H9 (cell line): ENCODE measurements around the gene FPR1. TPM values are rescaled to one million over a fixed set of nuclear protein-coding genes. Genes with fewer than 3 reads are reported as not detected.

Experiments used
- DNase-seq: peaks from one replicate; pipeline ENCODE4 v3.0.0-alpha.2; 2017
- H2AFZ ChIP-seq: one replicate; pipeline ENCODE4 v1.6.1; 2013; ENCODE audit warnings: mild to moderate bottlenecking, low read length, control low read depth, moderate library complexity
- H2AK5ac ChIP-seq: 2 replicates; pipeline ENCODE4 v1.6.1; 2013; ENCODE audit warnings: low read length, control low read depth, mixed read lengths; ENCODE audit not compliant: insufficient read length
- H2BK120ac ChIP-seq: one replicate; pipeline ENCODE4 v1.6.1; 2013; ENCODE audit warnings: low read depth, mild to moderate bottlenecking, low read length, control low read depth, inconsistent platforms; ENCODE audit not compliant: poor library complexity, severe bottlenecking
- H2BK12ac ChIP-seq: 2 replicates; pipeline ENCODE4 v1.6.1; 2013; ENCODE audit warnings: low read length, control low read depth, mixed read lengths, low read depth; ENCODE audit not compliant: insufficient read length
- H2BK15ac ChIP-seq: 2 replicates; pipeline ENCODE4 v1.6.1; 2013; ENCODE audit warnings: low read depth, low read length, control low read depth
- H2BK20ac ChIP-seq: one replicate; pipeline ENCODE4 v1.6.1; 2013; ENCODE audit warnings: low read depth, mild to moderate bottlenecking, low read length, control low read depth, inconsistent platforms; ENCODE audit not compliant: poor library complexity, severe bottlenecking
- H2BK5ac ChIP-seq: 2 replicates; pipeline ENCODE4 v1.6.1; 2013; ENCODE audit warnings: low read length, control low read depth, mixed read lengths; ENCODE audit not compliant: insufficient read length
- H3K14ac ChIP-seq: 2 replicates; pipeline ENCODE4 v1.6.1; 2013; ENCODE audit warnings: low read length, control low read depth; ENCODE audit not compliant: insufficient read depth
- H3K18ac ChIP-seq: 2 replicates; pipeline ENCODE4 v1.6.1; 2013; ENCODE audit warnings: low read depth, mild to moderate bottlenecking, mixed read lengths, low read length, control low read depth; ENCODE audit not compliant: insufficient read length
- H3K23ac ChIP-seq: 2 replicates; pipeline ENCODE4 v1.6.1; 2013; ENCODE audit warnings: low read length, control low read depth, mixed read lengths, low read depth; ENCODE audit not compliant: insufficient read length
- H3K23me2 ChIP-seq: 2 replicates; pipeline ENCODE4 v1.6.1; 2013; ENCODE audit warnings: low read depth, mild to moderate bottlenecking, mixed read lengths, low read length, control low read depth; ENCODE audit not compliant: insufficient read length, poor library complexity, severe bottlenecking
- H3K27ac ChIP-seq: 2 replicates; pipeline ENCODE4 v1.5.1; 2013; ENCODE audit warnings: low read length, control low read depth, mixed read lengths, low read depth; ENCODE audit not compliant: insufficient read length
- H3K27me3 ChIP-seq: 2 replicates; pipeline ENCODE4 v1.6.1; 2013; ENCODE audit warnings: low read length, control low read depth, inconsistent platforms; ENCODE audit not compliant: insufficient read depth
- H3K4ac ChIP-seq: 2 replicates; pipeline ENCODE4 v1.6.1; 2013; ENCODE audit warnings: low read depth, mild to moderate bottlenecking, control low read depth, inconsistent platforms, low read length, moderate library complexity
- H3K4me1 ChIP-seq: 2 replicates; pipeline ENCODE4 v1.6.1; 2013; ENCODE audit warnings: low read length, control low read depth, inconsistent platforms; ENCODE audit not compliant: insufficient read depth
- H3K4me2 ChIP-seq: 2 replicates; pipeline ENCODE4 v1.6.1; 2013; ENCODE audit warnings: low read length, control low read depth, mixed read lengths; ENCODE audit not compliant: insufficient read length, insufficient read depth
- H3K56ac ChIP-seq: 2 replicates; pipeline ENCODE4 v1.6.1; 2013; ENCODE audit warnings: low read depth, mild to moderate bottlenecking, mixed read lengths, low read length, control low read depth; ENCODE audit not compliant: insufficient read length
- H3K79me1 ChIP-seq: 2 replicates; pipeline ENCODE4 v1.6.1; 2013; ENCODE audit warnings: low read depth, mild to moderate bottlenecking, moderate library complexity, low read length, control low read depth, inconsistent platforms; ENCODE audit not compliant: insufficient read depth, poor library complexity, severe bottlenecking
- H3K79me2 ChIP-seq: 2 replicates; pipeline ENCODE4 v1.6.1; 2013; ENCODE audit warnings: low read length, control low read depth, inconsistent platforms; ENCODE audit not compliant: insufficient read depth
- H3K9ac ChIP-seq: 2 replicates; pipeline ENCODE4 v1.6.1; 2013; ENCODE audit warnings: low read length, control low read depth, mixed read lengths; ENCODE audit not compliant: insufficient read length; ENCODE audit errors: extremely low read depth
- H3K9me3 ChIP-seq: one replicate; pipeline ENCODE4 v1.6.1; 2013; ENCODE audit warnings: low read depth, low read length, inconsistent platforms; ENCODE audit not compliant: control insufficient read depth
- H3T11ph ChIP-seq: one replicate; pipeline ENCODE4 v1.6.1; 2013; ENCODE audit warnings: mild to moderate bottlenecking, low read length, control low read depth, inconsistent platforms
- H4K20me1 ChIP-seq: one replicate; pipeline ENCODE4 v1.6.1; 2013; ENCODE audit not compliant: control insufficient read depth, insufficient read length, insufficient read depth
- H4K5ac ChIP-seq: 2 replicates; pipeline ENCODE4 v1.6.1; 2013; ENCODE audit warnings: low read depth, mild to moderate bottlenecking, mixed read lengths, low read length, control low read depth; ENCODE audit not compliant: insufficient read length
- H4K8ac ChIP-seq: replicated peaks from 2 replicates; pipeline ENCODE4 v1.6.1; 2013; ENCODE audit warnings: low read length, control low read depth, mixed read lengths, low read depth; ENCODE audit not compliant: insufficient read length
- H4K91ac ChIP-seq: 2 replicates; pipeline ENCODE4 v1.6.1; 2013; ENCODE audit warnings: low read depth, mild to moderate bottlenecking, moderate library complexity, mixed read lengths, low read length, control low read depth; ENCODE audit not compliant: insufficient read length
- H3K27ac Mint-ChIP-seq, 3 experiments: 2 replicates in 2 of 3; 3 replicates in 1 of 3; pipeline ENCODE4 v1.8.0; 2020 to 2021; ENCODE audit warnings: mixed read lengths in 3 of 3, mild to moderate bottlenecking in 1 of 3, moderate library complexity in 1 of 3
- H3K27me3 Mint-ChIP-seq: 2 replicates; pipeline ENCODE4 v1.8.0; 2021; ENCODE audit warnings: low read depth, mild to moderate bottlenecking, moderate library complexity, mixed read lengths
- H3K36me3 Mint-ChIP-seq, 3 experiments: 2 replicates in 2 of 3; 3 replicates in 1 of 3; pipeline ENCODE4 v1.8.0; 2020 to 2021; ENCODE audit warnings: low read depth in 3 of 3, mixed read lengths in 3 of 3; ENCODE audit not compliant: insufficient read depth in 1 of 3
- H3K4me1 Mint-ChIP-seq, 2 experiments: 2 replicates each; pipeline ENCODE4 v1.8.0; 2020; ENCODE audit warnings: mixed read lengths in 2 of 2
- H3K4me3 Mint-ChIP-seq, 2 experiments: 2 replicates in 1 of 2; 3 replicates in 1 of 2; pipeline ENCODE4 v1.8.0; 2020 to 2021; ENCODE audit warnings: mild to moderate bottlenecking in 2 of 2, mixed read lengths in 2 of 2, moderate library complexity in 1 of 2
- H3K9me3 Mint-ChIP-seq, 2 experiments: 2 replicates in 1 of 2; 3 replicates in 1 of 2; pipeline ENCODE4 v1.8.0; 2020; ENCODE audit warnings: mild to moderate bottlenecking in 2 of 2, mixed read lengths in 2 of 2, moderate library complexity in 1 of 2
- CTCF ChIP-seq: fragments of 200-600 bp; sonication (generic); conservative IDR thresholded peaks from 3 replicates; pipeline ENCODE4 v1.8.0; 2021; ENCODE audit warnings: antibody characterized with exemption, mild to moderate bottlenecking
- WGBS: extraction: QIAGEN DNeasy Blood & Tissue Kit; methylation state at CpG from one replicate; pipeline ENCODE4 v1.1.7; 2013; ENCODE audit warnings: missing lambda C conversion rate, low lambda C conversion rate, mixed read lengths; ENCODE audit not compliant: insufficient read length; ENCODE audit errors: extremely low coverage; 5-methylcytosine and 5-hydroxymethylcytosine counted together
- total RNA-seq: library from RNA; stranded (reverse); gene quantifications from 2 replicates; pipeline ENCODE4 v1.2.1, GENCODE V29; 2021

Gene FPR1
- total RNA-seq, 1 experiment from 2014 or later, result not detected

- Mint-ChIP-seq H3K4me1 (peaks cover 3 to 21% of the 10 kb centered on the region in 2 experiments), H3K27me3 (peaks cover 36% of the 10 kb centered on the region), H3K27ac (no peak overlapping the region; a peak in 1 of 7 replicates), H3K4me3 (no peak overlapping the region), H3K36me3 (no peaks in the 10 kb centered on the region; a peak in 1 of 7 replicates), H3K9me3 (peaks cover 14 to 63% of the 10 kb centered on the region in 2 experiments)
- Histone ChIP-seq H4K8ac (no peak overlapping the region), H3K4me2 (no peak overlapping the region), H3K9me3 (no peaks in the 10 kb centered on the region), H2BK12ac (no peak overlapping the region), H3K23me2 (no peaks in the 10 kb centered on the region), H4K91ac (no peak overlapping the region), H3K4me1 (no peaks in the 10 kb centered on the region; the same call in 1 of the 2 replicates), H3K9ac (no peak overlapping the region), H4K5ac (no peak overlapping the region), H3T11ph (no peak overlapping the region), H3K18ac (no peak overlapping the region), H3K56ac (no peak overlapping the region), H2BK15ac (no peak overlapping the region), H2AK5ac (no peak overlapping the region), H2BK5ac (no peak overlapping the region), H2BK120ac (no peak overlapping the region), H3K23ac (no peak overlapping the region), H2AFZ (no peak overlapping the region), H3K79me1 (no peaks in the 10 kb centered on the region), H3K4ac (no peak overlapping the region), H3K79me2 (no peaks in the 10 kb centered on the region), H3K27me3 (no peaks in the 10 kb centered on the region; the same call in 1 of the 2 replicates), H3K27ac (no peak overlapping the region), H3K14ac (no peak overlapping the region), H4K20me1 (no peaks in the 10 kb centered on the region), H2BK20ac (no peak overlapping the region)
- TF ChIP-seq CTCF, result no peak
- no CpG with 5 or more reads among the region's 14 CpGs for WGBS
- peak; percentile 72 for DNase-seq
These were observed 25.6 kb downstream of the FPR1 start for GRCh38 chr19:51726049-51726448.
